Transverse colon (tissue), 4 donors: Measurements from ENCODE around the gene GCC2.
"Not testable (repeated sequence)": the region's sequence is repeated elsewhere in the genome, so short reads cannot be mapped to it uniquely, and the experiment has no call there.

Experiments used
- EP300 ChIP-seq: sonication (generic); formaldehyde crosslinking; IDR thresholded peaks from one replicate; pipeline ENCODE4 v1.6.1; 2017; ENCODE audit warnings: antibody characterized with exemption, low read depth
- POLR2A ChIP-seq: fragments of 450-650 bp; IDR thresholded peaks from one replicate; pipeline ENCODE4 v1.6.1; 2016; ENCODE audit warnings: antibody characterized with exemption, mild to moderate bottlenecking, moderate library complexity
- POLR2AphosphoS5 ChIP-seq, 3 donors: sonication (generic); formaldehyde crosslinking; IDR thresholded peaks; one replicate each; pipeline ENCODE4 v1.6.1; 2016; ENCODE audit warnings: antibody characterized with exemption in 3 of 3
- TF ChIP-seq, protein P1 (sequence below), 5 experiments: fragments of 200-600 bp in 3 of 5; fragments of 450-650 bp in 2 of 5; sonication (generic) in 3 of 5; IDR thresholded peaks; 1 replicate in 2 of 5; 2 replicates in 3 of 5; pipeline ENCODE4 v1.5.1; 2016 to 2017; ENCODE audit warnings: antibody characterized with exemption in 5 of 5, inconsistent platforms in 3 of 5, mild to moderate bottlenecking in 2 of 5, moderate library complexity in 1 of 5

DNA sequence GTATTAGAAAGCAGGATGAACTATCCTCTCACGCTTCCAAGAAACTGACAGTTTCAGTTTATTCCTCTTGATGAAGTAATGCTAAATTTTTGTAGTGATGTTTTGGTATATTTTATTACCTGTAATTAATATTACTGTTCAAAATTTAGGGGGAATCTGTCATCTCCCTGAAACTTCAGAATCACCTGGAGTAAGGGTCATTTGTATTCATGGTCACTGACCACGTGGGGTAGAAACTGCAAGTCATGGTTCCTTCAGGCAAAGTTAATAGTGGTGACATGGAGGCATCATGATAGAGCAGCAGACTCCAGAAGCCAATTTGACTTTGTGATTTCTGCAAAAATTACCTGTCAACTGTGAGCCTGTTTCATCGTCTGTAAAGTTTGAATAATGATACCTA lies 47.2 kb downstream of the GCC2 start:
- TF ChIP-seq, protein P1, sequence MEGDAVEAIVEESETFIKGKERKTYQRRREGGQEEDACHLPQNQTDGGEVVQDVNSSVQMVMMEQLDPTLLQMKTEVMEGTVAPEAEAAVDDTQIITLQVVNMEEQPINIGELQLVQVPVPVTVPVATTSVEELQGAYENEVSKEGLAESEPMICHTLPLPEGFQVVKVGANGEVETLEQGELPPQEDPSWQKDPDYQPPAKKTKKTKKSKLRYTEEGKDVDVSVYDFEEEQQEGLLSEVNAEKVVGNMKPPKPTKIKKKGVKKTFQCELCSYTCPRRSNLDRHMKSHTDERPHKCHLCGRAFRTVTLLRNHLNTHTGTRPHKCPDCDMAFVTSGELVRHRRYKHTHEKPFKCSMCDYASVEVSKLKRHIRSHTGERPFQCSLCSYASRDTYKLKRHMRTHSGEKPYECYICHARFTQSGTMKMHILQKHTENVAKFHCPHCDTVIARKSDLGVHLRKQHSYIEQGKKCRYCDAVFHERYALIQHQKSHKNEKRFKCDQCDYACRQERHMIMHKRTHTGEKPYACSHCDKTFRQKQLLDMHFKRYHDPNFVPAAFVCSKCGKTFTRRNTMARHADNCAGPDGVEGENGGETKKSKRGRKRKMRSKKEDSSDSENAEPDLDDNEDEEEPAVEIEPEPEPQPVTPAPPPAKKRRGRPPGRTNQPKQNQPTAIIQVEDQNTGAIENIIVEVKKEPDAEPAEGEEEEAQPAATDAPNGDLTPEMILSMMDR (IDR thresholded peaks at IDR 0.05): not testable (repeated sequence)
- not testable (repeated sequence) for TF ChIP-seq EP300; POLR2A; POLR2AphosphoS5 (IDR thresholded peaks at IDR 0.05)
